Stimulated activated CD4-positive, alpha-beta T cell treated with anti-CD3 and anti-CD28 coated beads, Interleukin-12 subunit alpha, Interleukin-12 subunit beta, amount 100 ng/mL, for 24 hours (primary cell): Measurements from ENCODE around the gene ARGFX.
"Not testable (repeated sequence)": the region's sequence is repeated elsewhere in the genome, so short reads cannot be mapped to it uniquely, and the experiment has no call there.

Experiments
- DNase-seq, 2 experiments: peaks; one replicate each; pipeline ENCODE4 v3.0.0-alpha.2; 2020; ENCODE audit warnings: low read depth in 2 of 2

ARGFX gene

GRCh38 chr3:121599900-121600299, 32.2 kb downstream of the ARGFX start:
- DNase-seq, result not testable (repeated sequence)

GRCh38 chr3:121601212-121601812, 33.6 kb downstream of the ARGFX start:
- no peak for DNase-seq

DNA sequence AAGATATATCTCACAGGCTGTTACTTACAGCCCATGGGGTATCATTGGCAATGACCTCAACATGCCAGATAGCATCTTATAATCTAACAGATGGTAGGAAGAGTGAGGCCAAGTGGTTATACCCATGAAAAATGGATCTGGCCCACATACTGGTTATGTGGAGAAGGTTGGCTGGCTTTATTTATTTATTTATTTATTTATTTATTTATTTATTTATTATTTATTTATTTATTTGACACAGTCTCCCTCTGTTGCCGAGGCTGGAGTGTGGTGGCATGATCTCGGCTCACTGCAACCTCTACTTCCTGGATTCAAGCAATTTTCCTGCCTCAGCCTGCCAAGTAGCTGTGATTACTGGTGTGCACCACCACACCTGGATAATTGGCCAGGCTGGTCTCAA, 37.0 kb downstream of the ARGFX start:
- no peak for DNase-seq

GRCh38 chr3:121606106-121606505, 38.4 kb downstream of the ARGFX start:
- no peak for DNase-seq
